GM19099 (cell line): ENCODE data around the gene VEGFC.

Experiments used
- POLR2A ChIP-seq: IDR thresholded peaks from 3 replicates; pipeline ENCODE4 v1.6.1; 2011; ENCODE audit warnings: low read depth; ENCODE audit not compliant: insufficient read length; ENCODE audit errors: extremely low read depth

The VEGFC gene

DNA sequence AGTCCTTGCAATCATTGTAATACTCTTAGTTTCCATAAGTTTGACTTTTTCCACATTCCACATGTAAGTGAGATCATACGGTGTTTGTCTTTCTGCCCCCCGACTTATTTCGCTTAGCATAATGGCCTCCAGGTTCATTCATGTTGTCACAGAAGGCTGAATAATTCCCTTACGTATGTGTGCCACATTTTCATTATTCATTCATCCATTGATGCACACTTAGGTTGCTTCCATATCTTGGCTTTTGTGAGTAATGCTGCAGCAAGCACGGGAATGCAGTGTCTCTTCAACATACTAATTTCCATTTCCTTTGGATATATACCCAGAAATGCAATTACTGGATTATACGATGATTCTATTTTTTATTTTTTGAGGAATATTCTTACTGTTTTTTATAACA lies 22.0 kb upstream of the VEGFC start:
- no peak for TF ChIP-seq POLR2A

DNA sequence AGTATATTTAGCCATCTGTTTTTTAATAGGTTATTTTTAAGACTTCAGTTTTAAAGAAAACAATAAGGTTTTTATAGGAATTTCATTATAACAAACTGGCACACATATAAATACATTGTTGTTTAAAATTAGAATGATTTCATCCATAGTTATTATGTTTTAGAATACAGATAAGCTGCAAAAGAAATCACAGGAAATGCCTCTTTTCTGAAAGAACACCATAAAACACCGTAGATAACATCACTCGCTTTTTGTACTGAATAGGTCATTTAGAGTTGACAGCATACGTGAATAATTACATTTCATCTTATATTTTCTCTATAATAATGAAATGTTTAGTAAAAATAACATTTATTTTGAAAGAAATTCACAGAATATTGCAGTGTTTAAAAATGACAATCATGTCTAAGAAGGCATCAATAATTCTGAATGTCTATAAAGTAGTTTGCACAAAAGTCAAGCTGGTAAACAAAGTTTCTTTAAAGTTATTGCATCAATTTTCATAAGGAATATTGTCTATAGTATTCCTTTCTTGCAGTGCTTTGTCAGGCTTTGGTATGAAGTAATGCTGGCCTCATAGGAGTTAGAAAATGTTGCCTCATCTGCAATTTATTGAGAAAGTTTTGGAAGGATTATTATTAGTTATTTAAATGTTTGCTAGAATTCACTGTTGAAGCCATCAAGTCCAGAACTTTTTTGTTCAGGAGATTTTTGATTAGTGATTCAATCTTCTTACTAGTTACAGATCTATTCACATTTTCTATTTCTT lies 17.9 kb upstream of the VEGFC start:
- no peak for TF ChIP-seq POLR2A

DNA sequence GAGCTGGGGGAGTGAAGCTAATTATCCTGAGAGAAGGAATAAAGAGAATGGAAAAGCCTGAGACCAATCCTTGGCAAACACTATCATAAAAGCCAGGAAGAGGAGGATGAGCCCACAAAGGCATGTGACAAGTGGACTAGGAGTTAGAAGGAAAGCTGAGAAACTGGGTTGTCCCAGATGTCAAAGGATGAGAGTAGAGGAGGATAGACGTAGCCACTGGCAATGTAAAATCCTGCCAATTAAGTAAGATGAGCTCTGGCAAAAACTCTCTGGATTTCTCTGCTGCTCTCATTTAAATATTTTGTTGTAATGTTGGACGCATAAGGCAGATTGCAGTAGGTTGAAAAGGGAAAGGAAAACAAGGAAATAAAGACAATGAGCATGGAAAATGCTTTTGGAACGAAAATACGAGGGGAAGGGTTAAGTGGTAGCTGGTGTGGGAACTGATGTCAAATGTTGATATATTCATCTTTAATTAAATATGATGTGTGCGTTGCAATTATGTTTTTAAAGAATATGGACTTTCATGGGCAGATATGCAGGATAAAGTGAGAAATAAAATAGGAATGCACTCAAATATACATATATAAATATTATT lies 14.2 kb upstream of the VEGFC start:
- no peak for TF ChIP-seq POLR2A

DNA sequence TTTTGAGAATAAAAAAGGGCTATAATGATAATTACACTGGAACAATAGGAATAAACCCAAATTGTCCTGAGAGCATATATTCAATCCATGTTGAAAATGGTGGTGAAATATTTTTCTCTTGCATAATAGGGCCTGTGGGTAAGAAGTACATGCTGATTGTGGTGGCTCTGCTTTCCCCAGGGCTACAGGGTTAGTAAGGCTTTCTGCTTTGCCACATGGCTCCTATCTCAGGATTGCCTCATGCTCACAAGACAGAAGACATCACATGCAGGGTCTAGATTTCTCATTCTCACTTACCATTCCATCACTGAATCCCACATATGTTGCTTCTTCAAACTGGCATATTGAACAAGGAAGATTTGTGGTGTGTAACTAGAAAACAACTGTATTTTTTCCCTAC lies 12.4 kb upstream of the VEGFC start:
- TF ChIP-seq POLR2A, result no peak

DNA sequence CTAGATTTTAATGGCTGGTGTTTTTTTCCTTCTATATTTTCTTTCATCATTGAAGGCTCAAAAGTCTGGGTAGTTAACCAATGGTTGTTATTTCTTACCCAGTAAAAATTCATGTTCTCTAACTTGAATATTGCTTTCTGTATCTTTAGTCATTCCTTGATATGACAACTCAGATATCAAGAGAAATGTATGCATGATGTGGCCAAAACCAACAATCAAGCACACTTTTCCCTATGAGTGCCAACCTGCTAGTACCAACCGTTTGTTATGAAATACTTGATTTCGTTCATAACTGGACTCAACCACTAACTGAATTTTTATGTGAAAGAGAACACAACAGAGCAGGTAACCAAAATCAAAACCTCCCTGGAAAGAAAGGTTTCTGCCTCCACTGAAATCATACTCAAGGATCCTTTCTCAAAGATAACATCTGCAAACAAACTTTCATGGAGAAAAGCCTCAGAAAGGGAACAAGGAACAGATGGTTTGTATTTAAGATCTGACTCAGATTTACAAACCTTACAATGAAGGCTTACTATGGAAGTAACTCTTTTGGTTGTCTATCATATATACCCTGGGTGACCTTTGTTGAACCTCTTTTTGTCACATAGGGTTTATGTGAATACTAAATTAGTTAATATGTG lies 8.3 kb upstream of the VEGFC start:
- no peak for TF ChIP-seq POLR2A

DNA sequence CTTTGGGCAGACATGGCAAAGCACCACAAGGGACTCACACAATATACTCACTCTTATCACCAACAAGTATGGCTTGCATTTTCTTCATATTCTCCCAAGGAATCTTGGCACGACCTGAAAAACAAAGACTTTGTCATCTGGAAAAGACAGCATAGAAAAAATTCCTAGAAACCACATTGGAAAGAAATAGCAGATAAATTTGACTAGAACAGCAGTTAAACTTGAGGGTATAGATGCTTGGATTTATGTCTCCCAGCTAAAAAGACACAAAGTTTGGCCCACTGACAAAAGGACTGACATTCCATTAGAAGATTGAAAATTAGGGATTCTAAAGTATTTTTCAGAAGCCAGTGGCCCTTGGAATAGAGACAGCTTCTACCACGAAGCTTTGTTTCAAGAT lies 6.9 kb upstream of the VEGFC start:
- no peak for TF ChIP-seq POLR2A

DNA sequence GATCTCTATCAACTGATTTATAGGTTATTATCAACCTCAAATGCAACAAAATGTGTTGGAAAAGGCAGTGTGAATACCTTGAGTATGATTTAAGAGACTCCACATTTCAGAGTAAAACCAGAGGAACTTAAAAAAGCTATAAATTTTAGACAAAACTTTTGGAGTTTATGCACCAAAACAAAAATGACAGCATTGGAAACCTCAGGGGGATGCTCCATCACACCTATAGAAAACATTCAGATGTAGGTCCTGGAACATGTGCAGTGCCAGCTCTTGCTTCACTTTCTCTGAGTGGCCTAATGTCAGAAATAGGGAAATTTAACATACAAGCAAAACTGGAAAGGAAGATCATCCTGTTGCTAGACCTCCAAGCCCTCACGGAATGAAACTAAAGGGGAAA lies 5.8 kb upstream of the VEGFC start:
- no peak for TF ChIP-seq POLR2A

DNA sequence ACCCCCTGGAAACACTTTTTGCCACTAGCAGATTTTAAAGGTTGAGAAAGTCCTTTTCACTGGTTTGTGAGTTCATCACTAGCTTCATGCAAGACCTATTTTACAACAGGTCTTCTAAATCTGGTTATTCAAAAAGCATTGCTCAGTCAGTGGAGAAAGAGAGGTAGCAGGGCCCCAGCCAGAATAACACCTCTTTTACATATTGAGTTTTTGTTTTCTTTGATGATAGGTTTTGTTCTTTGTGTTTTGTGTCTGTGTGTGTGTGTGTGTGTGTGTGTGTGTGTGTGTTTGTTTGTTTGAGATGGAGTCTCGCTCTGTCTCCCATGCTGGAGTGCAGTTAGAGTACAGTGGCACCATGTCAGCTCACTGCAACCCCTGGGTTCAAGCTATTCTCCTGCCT lies 2.7 kb upstream of the VEGFC start:
- TF ChIP-seq POLR2A, result no peak

DNA sequence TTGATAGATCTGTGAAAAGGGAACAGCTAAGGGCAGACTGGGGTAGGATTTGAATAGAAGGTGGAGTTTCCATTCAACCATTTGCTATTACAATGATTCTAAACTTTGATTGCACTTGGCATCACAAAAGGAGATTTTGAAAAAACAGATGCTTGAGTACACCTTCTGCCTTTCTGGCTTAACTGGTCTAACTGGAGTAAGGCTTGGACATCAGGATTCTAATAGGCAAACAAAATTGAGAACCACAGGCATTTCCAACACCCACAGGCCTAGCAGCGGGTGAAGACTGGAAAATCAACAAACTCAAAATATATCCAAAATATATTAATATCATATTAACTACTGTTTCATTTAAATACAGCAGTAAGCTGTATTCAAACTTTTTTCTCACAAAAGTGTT lies 1.9 kb upstream of the VEGFC start:
- TF ChIP-seq POLR2A, result no peak

DNA sequence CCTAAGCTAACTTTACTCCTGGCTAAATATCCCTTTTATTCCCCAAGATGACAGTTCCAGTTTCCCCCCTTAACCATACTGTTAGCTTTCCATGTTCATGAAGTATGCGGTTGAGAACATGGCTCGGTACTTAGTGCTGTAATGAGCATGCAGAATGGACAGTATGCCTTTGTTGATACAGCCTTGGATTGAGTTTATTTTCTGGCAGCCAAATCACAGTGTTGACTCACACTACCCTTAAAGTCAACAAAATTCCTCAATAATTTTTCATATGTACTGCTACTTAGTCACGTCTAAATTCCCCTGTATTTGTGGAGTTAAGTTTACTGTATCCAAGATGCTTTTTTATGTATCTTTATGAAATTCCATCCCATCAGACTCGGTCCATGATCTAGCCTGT lies 1.4 kb upstream of the VEGFC start:
- no peak for TF ChIP-seq POLR2A

DNA sequence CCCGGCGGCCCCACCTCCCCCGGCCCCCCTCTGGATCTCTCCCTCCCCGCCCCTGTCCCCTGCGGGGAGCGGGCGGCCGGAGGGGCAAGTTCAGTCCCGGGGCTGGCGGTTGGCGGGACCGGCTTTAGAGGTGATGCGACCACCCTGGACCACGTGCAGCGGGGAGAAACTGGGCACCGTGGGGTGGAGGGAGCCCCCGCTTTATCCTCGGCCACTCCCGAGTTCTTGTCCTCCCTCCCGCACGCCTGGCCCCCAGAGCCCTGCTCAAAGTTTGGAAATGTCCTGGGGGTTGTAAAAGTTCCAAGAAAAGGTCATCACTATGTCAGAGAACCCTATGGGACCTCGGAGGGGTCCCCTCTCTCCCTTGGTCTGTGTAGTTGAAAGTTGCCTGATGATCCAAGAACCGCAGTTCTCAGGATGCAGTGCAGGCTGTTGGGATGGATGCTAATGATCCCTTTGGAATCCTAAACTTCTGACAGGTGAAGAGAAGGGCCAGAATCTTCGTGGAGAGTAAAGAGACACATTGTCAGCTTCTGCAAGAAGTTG lies 411 bp upstream of the VEGFC start:
- TF ChIP-seq POLR2A, result no peak

DNA sequence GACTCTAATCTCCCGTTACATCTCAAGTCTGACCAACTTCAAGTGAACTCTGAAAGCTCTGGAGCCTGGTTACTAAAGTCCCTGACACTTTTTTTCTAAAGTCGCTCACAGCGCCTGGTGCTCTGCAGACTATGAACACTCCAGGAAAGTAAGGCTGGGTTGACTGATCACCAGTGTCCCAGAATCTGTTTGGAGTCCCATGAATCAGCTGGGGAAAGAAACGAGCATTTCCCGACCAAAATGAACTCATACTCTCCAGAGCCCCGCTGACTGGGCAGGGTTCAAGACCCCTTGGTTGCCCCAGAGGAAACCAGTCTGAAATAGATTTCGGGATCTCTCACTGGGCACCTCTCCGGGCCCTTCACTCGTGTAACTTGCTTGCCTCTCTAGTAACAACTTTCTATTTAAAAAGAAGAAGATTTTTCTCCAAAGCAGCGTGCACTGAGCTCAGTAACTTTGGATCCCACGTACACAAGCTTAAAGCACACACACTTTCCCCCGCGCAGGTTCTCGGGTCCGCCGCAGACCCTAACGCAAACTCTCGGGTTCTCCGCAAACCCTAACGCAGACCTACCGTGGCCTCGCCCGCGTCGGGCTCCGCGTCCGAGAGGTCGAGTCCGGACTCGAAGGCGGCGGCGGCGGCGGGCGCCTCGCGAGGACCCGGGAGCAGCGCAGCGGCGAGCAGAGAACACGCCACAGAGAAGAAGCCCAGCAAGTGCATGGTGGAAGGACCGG lies 964 bp downstream of the VEGFC start:
- no peak for TF ChIP-seq POLR2A

DNA sequence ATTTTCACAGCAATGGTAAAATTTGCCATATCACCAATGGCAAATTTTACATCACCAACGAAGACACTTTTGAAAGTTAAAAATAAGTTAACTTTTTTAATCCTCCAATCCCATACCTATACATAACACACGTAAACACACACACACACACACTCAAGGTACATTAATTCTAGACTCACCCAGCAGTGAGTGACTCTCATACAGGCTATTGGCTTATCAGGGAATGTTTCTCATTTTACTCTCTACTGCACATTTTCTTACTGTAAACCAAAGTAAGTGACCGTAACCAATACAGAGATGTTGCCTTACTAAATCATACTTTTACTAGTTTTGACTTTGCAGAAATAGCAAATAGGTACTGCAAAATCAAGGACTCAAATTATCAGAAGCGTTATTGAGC lies 2.3 kb downstream of the VEGFC start:
- TF ChIP-seq POLR2A, result no peak

DNA sequence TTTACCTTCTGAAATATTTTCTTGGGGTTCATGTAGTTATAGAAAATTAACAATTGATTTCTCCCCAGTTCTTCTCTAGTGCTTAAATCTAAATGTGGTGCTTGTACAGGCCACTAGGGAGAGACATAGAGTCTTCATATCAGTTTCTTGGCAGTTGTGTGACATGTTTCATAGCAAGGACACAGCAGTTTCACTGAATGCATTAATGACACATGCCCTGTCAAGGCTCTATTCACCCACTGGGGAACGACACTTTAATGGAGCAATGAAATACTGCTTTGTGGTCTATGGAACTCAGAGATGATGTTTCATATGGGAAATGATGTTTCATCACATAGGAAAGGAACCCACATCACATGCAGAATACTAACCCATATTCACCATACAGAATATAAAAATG lies 2.8 kb downstream of the VEGFC start:
- TF ChIP-seq POLR2A, result no peak

DNA sequence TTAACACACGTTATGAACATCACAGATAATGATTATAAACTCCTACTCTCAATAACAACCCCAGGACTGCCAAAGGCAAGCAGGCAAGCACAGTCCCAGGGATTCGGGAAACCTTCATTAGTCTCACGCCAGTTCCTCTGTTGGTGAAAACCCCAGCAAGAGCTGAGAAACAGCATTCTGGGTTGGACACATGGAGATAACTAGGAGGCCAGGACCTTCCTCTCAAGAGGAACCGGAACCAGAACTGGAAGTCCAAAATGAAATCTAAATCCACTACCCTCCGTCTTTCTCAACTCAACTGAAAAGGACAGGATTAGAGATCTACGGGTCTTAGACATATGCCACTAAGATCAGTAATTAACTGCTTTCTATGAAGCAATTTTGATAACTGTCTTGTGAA lies 3.8 kb downstream of the VEGFC start:
- no peak for TF ChIP-seq POLR2A
